Large intestine (tissue), 3 donors: ENCODE measurements around the gene TWIST1. TPM values are rescaled to one million over a fixed set of nuclear protein-coding genes. Genes with fewer than 3 reads are reported as not detected.

ENCODE experiments used
- DNase-seq, 2 donors: peaks; one replicate each; pipeline versions ENCODE4 v3.0.0 to v3.0.0-alpha.2; 2013
- H3K27ac ChIP-seq: one replicate; pipeline ENCODE4 v1.5.1; 2013; ENCODE audit warnings: low read length
- H3K27me3 ChIP-seq: 2 replicates; pipeline ENCODE4 v1.6.1; 2013; ENCODE audit warnings: low read length; ENCODE audit not compliant: control insufficient read depth, insufficient read depth
- H3K36me3 ChIP-seq: 2 replicates; pipeline ENCODE4 v1.6.1; 2013; ENCODE audit warnings: low read length; ENCODE audit not compliant: control insufficient read depth, insufficient read depth
- H3K4me1 ChIP-seq: one replicate; pipeline ENCODE4 v1.6.1; 2013; ENCODE audit warnings: low read length; ENCODE audit not compliant: control insufficient read depth, insufficient read depth
- H3K4me3 ChIP-seq: one replicate; pipeline ENCODE4 v1.5.1; 2013; ENCODE audit warnings: low read length
- H3K9me3 ChIP-seq: one replicate; pipeline ENCODE4 v1.6.1; 2013; ENCODE audit warnings: mild to moderate bottlenecking, low read depth, low read length, moderate library complexity; ENCODE audit not compliant: control insufficient read depth
- WGBS: methylation state at CpG from one replicate; pipeline ENCODE4 v1.1.5; 2013; ENCODE audit warnings: low lambda C conversion rate; ENCODE audit not compliant: insufficient coverage; 5-methylcytosine and 5-hydroxymethylcytosine counted together
- polyA plus RNA-seq: library from polyadenylated mRNA; unstranded; fragments of 120-200 nt; gene quantifications from one replicate; pipeline ENCODE4 v1.2.1, GENCODE V29; 2013

The TWIST1 gene
- polyA plus RNA-seq, 1 donor, result 0.61 TPM

- Histone ChIP-seq H3K9me3 (no peaks in the 10 kb centered on the region), H3K4me1 (no peaks in the 10 kb centered on the region), H3K36me3 (no peaks in the 10 kb centered on the region), H3K27ac (no peak overlapping the region), H3K27me3 (no peaks in the 10 kb centered on the region), H3K4me3 (no peak overlapping the region)
- 100% methylated on average over 1 of the region's 3 CpGs for WGBS
- no peak for DNase-seq
Measured at GRCh38 chr7:19094598-19095352, 22.7 kb downstream of the TWIST1 start.

- Histone ChIP-seq H3K27me3 (no peaks in the 10 kb centered on the region), H3K27ac (no peak overlapping the region), H3K9me3 (no peaks in the 10 kb centered on the region), H3K36me3 (no peaks in the 10 kb centered on the region), H3K4me3 (no peak overlapping the region), H3K4me1 (no peaks in the 10 kb centered on the region)
- no peak for DNase-seq
- WGBS, result no CpG with 5 or more reads among the region's 1 CpG
Measured at GRCh38 chr7:19094138-19094537, 23.3 kb downstream of the TWIST1 start.

- no peak overlapping the region for H3K4me3 ChIP-seq
- H3K27me3 ChIP-seq, result no peaks in the 10 kb centered on the region
- DNase-seq, result no peak
- 100% methylated on average over 1 of the region's 6 CpGs for WGBS
- no peaks in the 10 kb centered on the region for H3K4me1 ChIP-seq
- no peaks in the 10 kb centered on the region for H3K36me3 ChIP-seq
- H3K9me3 ChIP-seq, result no peaks in the 10 kb centered on the region
- H3K27ac ChIP-seq, result no peak overlapping the region
Measured at GRCh38 chr7:19091550-19092200, 25.8 kb downstream of the TWIST1 start.

- 73% methylated on average over 2 of the region's 2 CpGs for WGBS
- no peak for DNase-seq
- H3K4me1 ChIP-seq, result no peaks in the 10 kb centered on the region
Measured at GRCh38 chr7:19090526-19090925, 26.9 kb downstream of the TWIST1 start.

GRCh38 chr7:19089797-19090196, 27.6 kb downstream of the TWIST1 start:
- Histone ChIP-seq H3K27ac (no peak overlapping the region), H3K4me3 (no peak overlapping the region), H3K4me1 (no peaks in the 10 kb centered on the region), H3K36me3 (no peaks in the 10 kb centered on the region), H3K9me3 (no peaks in the 10 kb centered on the region), H3K27me3 (no peaks in the 10 kb centered on the region)
- WGBS, result no CpG with 5 or more reads among the region's 3 CpGs
- DNase-seq, result no peak

More at GRCh38 chr7:19090526-19090925, 26.9 kb downstream of the TWIST1 start:
- H3K36me3 ChIP-seq, result no peaks in the 10 kb centered on the region
- H3K27me3 ChIP-seq, result no peaks in the 10 kb centered on the region
- H3K9me3 ChIP-seq, result no peaks in the 10 kb centered on the region
- H3K4me3 ChIP-seq, result no peak overlapping the region
- no peak overlapping the region for H3K27ac ChIP-seq

- Histone ChIP-seq H3K36me3 (no peaks in the 10 kb centered on the region), H3K4me3 (no peak overlapping the region), H3K27me3 (no peaks in the 10 kb centered on the region), H3K27ac (no peak overlapping the region), H3K4me1 (no peaks in the 10 kb centered on the region), H3K9me3 (no peaks in the 10 kb centered on the region)
- WGBS, result 50% methylated on average over 1 of the region's 2 CpGs
- no peak for DNase-seq
Measured at GRCh38 chr7:19089378-19089777, 28.1 kb downstream of the TWIST1 start.

- Histone ChIP-seq H3K27ac (no peak overlapping the region), H3K4me1 (no peaks in the 10 kb centered on the region), H3K36me3 (no peaks in the 10 kb centered on the region), H3K27me3 (no peaks in the 10 kb centered on the region), H3K9me3 (no peaks in the 10 kb centered on the region), H3K4me3 (no peak overlapping the region)
- no CpG with 5 or more reads among the region's 1 CpG for WGBS
- no peak for DNase-seq
Measured at GRCh38 chr7:19080093-19080492, 37.3 kb downstream of the TWIST1 start.

GRCh38 chr7:19079066-19079465, 38.4 kb downstream of the TWIST1 start:
- H3K27ac ChIP-seq, result no peak overlapping the region
- no peaks in the 10 kb centered on the region for H3K36me3 ChIP-seq
- no peak overlapping the region for H3K4me3 ChIP-seq
- H3K27me3 ChIP-seq, result no peaks in the 10 kb centered on the region
- H3K9me3 ChIP-seq, result no peaks in the 10 kb centered on the region
- no peak for DNase-seq
- no peaks in the 10 kb centered on the region for H3K4me1 ChIP-seq
- WGBS, result 50% methylated on average over 2 of the region's 4 CpGs

GRCh38 chr7:19069842-19070241, 47.6 kb downstream of the TWIST1 start:
- H3K9me3 ChIP-seq, result peaks cover 4% of the 10 kb centered on the region
- no peaks in the 10 kb centered on the region for H3K27me3 ChIP-seq
- no peak overlapping the region for H3K27ac ChIP-seq
- WGBS, result no CpG with 5 or more reads among the region's 1 CpG
- no peaks in the 10 kb centered on the region for H3K4me1 ChIP-seq
- DNase-seq, result no peak
- no peaks in the 10 kb centered on the region for H3K36me3 ChIP-seq
- H3K4me3 ChIP-seq, result no peak overlapping the region

- Histone ChIP-seq H3K4me3 (no peak overlapping the region), H3K9me3 (no peaks in the 10 kb centered on the region), H3K36me3 (no peaks in the 10 kb centered on the region), H3K27ac (no peak overlapping the region), H3K27me3 (no peaks in the 10 kb centered on the region), H3K4me1 (no peaks in the 10 kb centered on the region)
- DNase-seq, result no peak
- WGBS, result 57% methylated on average over 1 of the region's 2 CpGs
Measured at GRCh38 chr7:19066170-19066569, 51.3 kb downstream of the TWIST1 start.
